Astrocyte of the spinal cord (primary cell): ENCODE results near the gene PPP1R14C.
A peak's percentile ranks its signal among the peaks of the same experiment; 100 is the strongest.

Experiments
- DNase-seq: peaks from one replicate; pipeline ENCODE4 v3.0.0; 2011; ENCODE audit warnings: low read depth, low spot score
- H3K4me3 ChIP-seq: 2 replicates; pipeline ENCODE4 v1.5.1; 2011; ENCODE audit warnings: low read depth, mild to moderate bottlenecking, low read length, moderate library complexity
- CTCF ChIP-seq: IDR thresholded peaks from 2 replicates; pipeline ENCODE4 v1.5.1; 2012; ENCODE audit warnings: low read depth, mild to moderate bottlenecking, low read length, inconsistent platforms
- in situ Hi-C: cut with HindIII; loops from 2 replicates; pipeline ENCODE4 v1.10.0; 2017; ENCODE audit warnings: low sequenced_read_pairs

PPP1R14C gene

GRCh38 chr6:150142670-150143515 is at the start of gene PPP1R14C:
Gene PPP1R14C (plus strand): TSS chr6:150143044. CDS start chr6:150143193, 149 bp downstream.
- DNase-seq = no peak

GRCh38 chr6:150093397-150093796 is 49.4 kb upstream of the PPP1R14C start:
- DNase-seq = no peak
- no peak overlapping the region for H3K4me3 ChIP-seq
- in situ Hi-C loops = no loop called here
- no peak for TF ChIP-seq CTCF

More at GRCh38 chr6:150142670-150143515, at the start of gene PPP1R14C:
- H3K4me3 ChIP-seq = peak within 1 kb of the TSS; percentile 23
- in situ Hi-C loops = no loop called here
- no peak for TF ChIP-seq CTCF

GRCh38 chr6:150098155-150098554 is 44.7 kb upstream of the PPP1R14C start:
- no peak for TF ChIP-seq CTCF
- in situ Hi-C loops = no loop called here
- no peak for DNase-seq
- no peak overlapping the region for H3K4me3 ChIP-seq

GRCh38 chr6:150099546-150099945 is 43.3 kb upstream of the PPP1R14C start:
- no peak overlapping the region for H3K4me3 ChIP-seq
- no peak for TF ChIP-seq CTCF
- DNase-seq = no peak
- in situ Hi-C loops = no loop called here

- DNase-seq = no peak
- in situ Hi-C loops = no loop called here
- no peak overlapping the region for H3K4me3 ChIP-seq
- TF ChIP-seq CTCF = no peak
Observed at GRCh38 chr6:150099953-150100352, 42.9 kb upstream of the PPP1R14C start.

GRCh38 chr6:150100745-150101144 is 42.1 kb upstream of the PPP1R14C start:
- DNase-seq = no peak
- no peak overlapping the region for H3K4me3 ChIP-seq
- in situ Hi-C loops = no loop called here
- no peak for TF ChIP-seq CTCF
